Mesothelial cell of epicardium (in vitro differentiated cells): ENCODE measurements around the gene CEP128. TPM values are rescaled to one million over a fixed set of nuclear protein-coding genes. Genes with fewer than 3 reads are reported as not detected.
"Not testable (repeated sequence)": the region's sequence is repeated elsewhere in the genome, so short reads cannot be mapped to it uniquely, and the experiment has no call there.

ENCODE experiments used
- DNase-seq, 2 experiments: peaks; one replicate each; pipeline ENCODE4 v3.0.0; 2021; ENCODE audit warnings: low spot score in 2 of 2; ENCODE audit not compliant: unreplicated experiment in 2 of 2
- H3K27ac Mint-ChIP-seq: 2 replicates; pipeline ENCODE4 v1.8.0; 2021; ENCODE audit warnings: mixed read lengths
- H3K27me3 Mint-ChIP-seq: 2 replicates; pipeline ENCODE4 v1.8.0; 2021; ENCODE audit warnings: low read depth, mixed read lengths
- H3K36me3 Mint-ChIP-seq: 2 replicates; pipeline ENCODE4 v1.8.0; 2021; ENCODE audit warnings: mixed read lengths
- H3K4me1 Mint-ChIP-seq: 2 replicates; pipeline ENCODE4 v1.8.0; 2021; ENCODE audit warnings: mixed read lengths
- H3K4me3 Mint-ChIP-seq: 2 replicates; pipeline ENCODE4 v1.8.0; 2021; ENCODE audit warnings: mild to moderate bottlenecking, moderate library complexity, mixed read lengths
- H3K9me3 Mint-ChIP-seq: 2 replicates; pipeline ENCODE4 v1.8.0; 2021; ENCODE audit warnings: mixed read lengths
- total RNA-seq: library from RNA; stranded (reverse); gene quantifications from 3 replicates; pipeline ENCODE4 v1.2.1, GENCODE V29; 2021
- TF ChIP-seq, protein P1 (sequence below): fragments of 200-600 bp; sonication (generic); IDR thresholded peaks from one replicate; pipeline ENCODE4 v1.5.0; 2021; ENCODE audit warnings: antibody characterized with exemption; ENCODE audit not compliant: unreplicated experiment

The CEP128 gene
- total RNA-seq, 1 donor from 2014 or later = 14.8 TPM

DNA sequence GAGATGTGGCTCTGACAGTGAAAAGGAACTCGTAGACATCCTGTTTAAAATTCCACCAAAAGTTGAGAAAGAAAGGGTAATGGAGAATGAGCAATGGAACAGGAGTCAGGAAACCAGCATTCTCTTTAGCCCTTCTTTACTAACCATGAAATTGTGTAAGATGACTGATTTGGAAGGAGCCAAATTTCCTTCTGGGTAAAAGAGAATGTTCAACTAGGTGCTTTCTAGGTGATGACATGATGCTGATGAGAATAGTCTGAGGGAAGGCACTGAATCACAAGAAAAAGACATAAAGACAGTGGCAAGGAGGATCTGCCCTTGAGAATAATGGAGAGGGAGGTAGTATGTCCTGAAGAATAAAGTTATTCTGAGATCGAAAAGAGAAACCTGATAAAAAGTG, 16.1 kb upstream of the CEP128 start:
- no peaks in the 10 kb centered on the region for H3K36me3 Mint-ChIP-seq
- H3K27ac Mint-ChIP-seq = no peak overlapping the region
- no peaks in the 10 kb centered on the region for H3K9me3 Mint-ChIP-seq
- no peak for DNase-seq
- H3K27me3 Mint-ChIP-seq = peaks cover 69% of the 10 kb centered on the region
- H3K4me3 Mint-ChIP-seq = no peak overlapping the region
- H3K4me1 Mint-ChIP-seq = peaks cover 4% of the 10 kb centered on the region
- TF ChIP-seq, protein P1, sequence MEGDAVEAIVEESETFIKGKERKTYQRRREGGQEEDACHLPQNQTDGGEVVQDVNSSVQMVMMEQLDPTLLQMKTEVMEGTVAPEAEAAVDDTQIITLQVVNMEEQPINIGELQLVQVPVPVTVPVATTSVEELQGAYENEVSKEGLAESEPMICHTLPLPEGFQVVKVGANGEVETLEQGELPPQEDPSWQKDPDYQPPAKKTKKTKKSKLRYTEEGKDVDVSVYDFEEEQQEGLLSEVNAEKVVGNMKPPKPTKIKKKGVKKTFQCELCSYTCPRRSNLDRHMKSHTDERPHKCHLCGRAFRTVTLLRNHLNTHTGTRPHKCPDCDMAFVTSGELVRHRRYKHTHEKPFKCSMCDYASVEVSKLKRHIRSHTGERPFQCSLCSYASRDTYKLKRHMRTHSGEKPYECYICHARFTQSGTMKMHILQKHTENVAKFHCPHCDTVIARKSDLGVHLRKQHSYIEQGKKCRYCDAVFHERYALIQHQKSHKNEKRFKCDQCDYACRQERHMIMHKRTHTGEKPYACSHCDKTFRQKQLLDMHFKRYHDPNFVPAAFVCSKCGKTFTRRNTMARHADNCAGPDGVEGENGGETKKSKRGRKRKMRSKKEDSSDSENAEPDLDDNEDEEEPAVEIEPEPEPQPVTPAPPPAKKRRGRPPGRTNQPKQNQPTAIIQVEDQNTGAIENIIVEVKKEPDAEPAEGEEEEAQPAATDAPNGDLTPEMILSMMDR = no peak

DNA sequence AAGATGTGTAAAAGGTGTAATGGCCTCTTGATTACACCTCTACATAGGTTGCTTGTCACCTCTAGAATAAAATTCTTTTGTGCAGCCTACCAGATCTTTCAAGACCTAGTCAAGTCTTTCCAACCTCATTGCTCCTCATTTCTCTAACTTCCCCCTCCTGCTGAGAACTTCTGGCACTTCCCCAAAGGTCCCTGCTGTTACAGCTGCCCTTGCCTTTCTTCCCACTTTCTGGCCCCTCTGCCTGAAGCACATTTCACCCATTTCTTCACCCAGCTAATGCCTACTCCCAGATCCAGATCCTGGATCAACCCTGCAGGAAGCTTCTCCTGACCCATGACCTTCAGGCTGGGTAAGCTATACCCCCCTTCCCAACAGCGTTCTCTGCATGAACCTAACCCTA, 15.4 kb upstream of the CEP128 start:
- peaks cover 73% of the 10 kb centered on the region for H3K27me3 Mint-ChIP-seq
- no peaks in the 10 kb centered on the region for H3K36me3 Mint-ChIP-seq
- H3K9me3 Mint-ChIP-seq = no peaks in the 10 kb centered on the region
- DNase-seq = no peak
- TF ChIP-seq, protein P1 = no peak
- no peak overlapping the region for H3K27ac Mint-ChIP-seq
- H3K4me1 Mint-ChIP-seq = peaks cover 4% of the 10 kb centered on the region
- no peak overlapping the region for H3K4me3 Mint-ChIP-seq

GRCh38 chr14:80956102-80956501, 14.6 kb upstream of the CEP128 start:
- TF ChIP-seq, protein P1 = no peak
- Mint-ChIP-seq H3K9me3 (peaks cover 6% of the 10 kb centered on the region), H3K4me1 (peaks cover 4% of the 10 kb centered on the region), H3K36me3 (no peaks in the 10 kb centered on the region), H3K27me3 (peaks cover 81% of the 10 kb centered on the region), H3K27ac (no peak overlapping the region), H3K4me3 (no peak overlapping the region)
- DNase-seq = no peak

- Mint-ChIP-seq H3K9me3 (peaks cover 8% of the 10 kb centered on the region), H3K27ac (no peak within 1 kb of the TSS), H3K4me3 (peak within 1 kb of the TSS; percentile 73), H3K27me3 (peaks cover 84% of the 10 kb centered on the region), H3K36me3 (no peaks in the 10 kb centered on the region), H3K4me1 (peaks cover 4% of the 10 kb centered on the region)
- TF ChIP-seq, protein P1 = no peak
- no peak for DNase-seq
Observed at GRCh38 chr14:80955416-80955941, 13.9 kb upstream of the CEP128 start, which contains the start of gene TSHR. Gene TSHR (plus strand): TSS chr14:80955621. CDS start chr14:80955681, 60 bp downstream.

- Mint-ChIP-seq H3K27me3 (peaks cover 86% of the 10 kb centered on the region), H3K9me3 (peaks cover 8% of the 10 kb centered on the region), H3K36me3 (no peaks in the 10 kb centered on the region), H3K27ac (no peak overlapping the region), H3K4me1 (peaks cover 4% of the 10 kb centered on the region), H3K4me3 (peak overlapping the region; percentile 73)
- peak; percentile 51 to 82 for DNase-seq
- TF ChIP-seq, protein P1 = peak; percentile 71
Observed at GRCh38 chr14:80954687-80955299, 13.3 kb upstream of the CEP128 start.

DNA sequence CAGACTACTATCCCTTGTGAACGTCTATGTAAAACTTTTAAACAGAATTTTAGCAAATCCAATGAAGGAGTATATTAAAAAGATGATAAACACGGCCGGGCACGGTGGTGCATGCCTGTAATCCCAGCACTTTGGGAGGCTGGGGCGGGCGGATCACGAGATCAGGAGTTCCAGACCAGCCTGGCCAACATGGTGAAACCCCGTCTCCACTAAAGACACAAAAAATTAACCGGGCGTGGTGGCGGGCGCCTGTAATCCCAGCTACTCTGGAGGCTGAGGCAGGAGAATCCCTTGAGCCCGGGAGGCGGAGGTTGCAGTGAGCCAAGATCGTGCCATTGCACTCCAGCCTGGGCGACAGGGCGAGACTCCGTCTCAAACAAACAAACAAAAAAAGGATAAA, 11.7 kb upstream of the CEP128 start:
- not testable (repeated sequence) for H3K27ac Mint-ChIP-seq, H3K4me1 Mint-ChIP-seq, H3K4me3 Mint-ChIP-seq, H3K9me3 Mint-ChIP-seq, DNase-seq, H3K36me3 Mint-ChIP-seq
- H3K27me3 Mint-ChIP-seq = peaks cover 86% of the 10 kb centered on the region
